ENCODE results near the gene MYOD1.

GRCh38 chr11:17720796-17721171, 1.4 kb downstream of the MYOD1 start:
- TF ChIP-seq EZH2 (IDR thresholded peaks at IDR 0.05; ENCODE audit: low read depth), result no peak
- TF ChIP-seq, protein P1, sequence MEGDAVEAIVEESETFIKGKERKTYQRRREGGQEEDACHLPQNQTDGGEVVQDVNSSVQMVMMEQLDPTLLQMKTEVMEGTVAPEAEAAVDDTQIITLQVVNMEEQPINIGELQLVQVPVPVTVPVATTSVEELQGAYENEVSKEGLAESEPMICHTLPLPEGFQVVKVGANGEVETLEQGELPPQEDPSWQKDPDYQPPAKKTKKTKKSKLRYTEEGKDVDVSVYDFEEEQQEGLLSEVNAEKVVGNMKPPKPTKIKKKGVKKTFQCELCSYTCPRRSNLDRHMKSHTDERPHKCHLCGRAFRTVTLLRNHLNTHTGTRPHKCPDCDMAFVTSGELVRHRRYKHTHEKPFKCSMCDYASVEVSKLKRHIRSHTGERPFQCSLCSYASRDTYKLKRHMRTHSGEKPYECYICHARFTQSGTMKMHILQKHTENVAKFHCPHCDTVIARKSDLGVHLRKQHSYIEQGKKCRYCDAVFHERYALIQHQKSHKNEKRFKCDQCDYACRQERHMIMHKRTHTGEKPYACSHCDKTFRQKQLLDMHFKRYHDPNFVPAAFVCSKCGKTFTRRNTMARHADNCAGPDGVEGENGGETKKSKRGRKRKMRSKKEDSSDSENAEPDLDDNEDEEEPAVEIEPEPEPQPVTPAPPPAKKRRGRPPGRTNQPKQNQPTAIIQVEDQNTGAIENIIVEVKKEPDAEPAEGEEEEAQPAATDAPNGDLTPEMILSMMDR (conservative IDR thresholded peaks at IDR 0.05), result no peak
